HepG2 (cell line): ENCODE measurements around the gene DPH2. TPM values are rescaled to one million over a fixed set of nuclear protein-coding genes. Genes with fewer than 3 reads are reported as not detected.

Experiments
- AKNA ChIP-seq: sonication (generic); formaldehyde crosslinking; IDR thresholded peaks from 2 replicates; pipeline ENCODE4 v1.4.0; 2020; ENCODE audit warnings: missing genetic modification reagents, borderline replicate concordance
- ARNTL ChIP-seq: sonication (generic); formaldehyde crosslinking; IDR thresholded peaks from 2 replicates; pipeline ENCODE4 v1.4.0; 2020; ENCODE audit warnings: mild to moderate bottlenecking, missing genetic modification reagents
- CENPT ChIP-seq: sonication (generic); formaldehyde crosslinking; IDR thresholded peaks from 2 replicates; pipeline ENCODE4 v1.8.0; 2022; ENCODE audit warnings: low read depth, mild to moderate bottlenecking, moderate library complexity, missing genetic modification reagents
- KDM2A ChIP-seq: sonication (generic); formaldehyde crosslinking; IDR thresholded peaks from 2 replicates; pipeline ENCODE4 v1.4.0; 2020; ENCODE audit warnings: low read depth, missing genetic modification reagents, borderline replicate concordance
- MTA1 ChIP-seq: sonication (generic); formaldehyde crosslinking; IDR thresholded peaks from 2 replicates; pipeline ENCODE4 v1.4.0; 2020; ENCODE audit warnings: missing genetic modification reagents, mild to moderate bottlenecking, borderline replicate concordance
- NAIF1 ChIP-seq: sonication (generic); formaldehyde crosslinking; IDR thresholded peaks from 2 replicates; pipeline ENCODE4 v1.5.0; 2020; ENCODE audit warnings: mild to moderate bottlenecking, missing genetic modification reagents, borderline replicate concordance
- PCBP2 ChIP-seq: fragments of 200-400 bp; formaldehyde crosslinking; optimal IDR thresholded peaks from 2 replicates; pipeline ENCODE3; 2018; ENCODE audit warnings: low read length, low read depth; ENCODE audit not compliant: poor library complexity, severe bottlenecking
- SMYD3 ChIP-seq: sonication (generic); formaldehyde crosslinking; IDR thresholded peaks from 2 replicates; pipeline ENCODE4 v1.8.1; 2023; ENCODE audit warnings: mild to moderate bottlenecking, missing genetic modification reagents
- SUZ12 ChIP-seq: fragments of 150-350 bp; IDR thresholded peaks from 2 replicates; pipeline ENCODE4 v1.6.1; 2014; ENCODE audit warnings: low read depth, low read length
- TEAD3 ChIP-seq: optimal IDR thresholded peaks from 2 replicates; pipeline ENCODE3; 2016; ENCODE audit warnings: borderline replicate concordance
- ZNF253 ChIP-seq: sonication (generic); formaldehyde crosslinking; IDR thresholded peaks from 2 replicates; pipeline ENCODE4 v1.8.0; 2022; ENCODE audit warnings: mild to moderate bottlenecking, missing genetic modification reagents, borderline replicate concordance
- ZSCAN21 ChIP-seq: sonication (generic); formaldehyde crosslinking; IDR thresholded peaks from 2 replicates; pipeline ENCODE4 v1.8.0; 2022; ENCODE audit warnings: mild to moderate bottlenecking, missing genetic modification reagents, moderate library complexity, borderline replicate concordance
- polyA plus RNA-seq, 8 experiments: library from polyadenylated mRNA; depleted of rRNA in 3 of 8; stranded (reverse) in 7 of 8; unstranded in 1 of 8; fragments of >200 nt; fragmentation: Illumina TruSeq in 4 of 8; extraction: Trizol in 4 of 8; gene quantifications; 2 replicates each; pipeline versions ENCODE4 v1.2.1 to v1.2.3, GENCODE V29; 2011 to 2016; ENCODE audit warnings: low read depth in 4 of 8, missing spikeins in 1 of 8, mixed read lengths in 1 of 8; ENCODE audit not compliant: insufficient read depth in 1 of 8
- total RNA-seq, 5 experiments: library from RNA; depleted of rRNA; stranded (reverse); fragments of >200 nt; fragmentation: Illumina TruSeq; extraction: Trizol; gene quantifications; 2 replicates each; pipeline ENCODE4 v1.2.3, GENCODE V29; 2016; ENCODE audit warnings: low read depth in 1 of 5
- TF ChIP-seq, protein P1 (sequence below): sonication (generic); formaldehyde crosslinking; IDR thresholded peaks from 2 replicates; pipeline ENCODE4 v1.5.1; 2020; ENCODE audit warnings: mild to moderate bottlenecking, missing genetic modification reagents, borderline replicate concordance
- TF ChIP-seq, protein P2 (sequence below): sonication (generic); formaldehyde crosslinking; IDR thresholded peaks from 2 replicates; pipeline ENCODE4; 2020; ENCODE audit warnings: missing genetic modification reagents, mild to moderate bottlenecking, borderline replicate concordance

Gene DPH2
- total and polyA plus RNA-seq, 2 of the 13 experiments (the other 11 are each of a cell fraction or from before 2014, with no cell fraction given) = 32.2 to 38.3 TPM

- TF ChIP-seq SUZ12 (no peak), NAIF1 (no peak), SMYD3 (CRISPR knock-in tag) (no peak), ARNTL (no peak), MTA1 (CRISPR knock-in tag) (no peak), TEAD3 (CRISPR knock-in tag) (no peak), AKNA (CRISPR knock-in tag) (no peak), ZSCAN21 (CRISPR knock-in tag) (no peak), KDM2A (CRISPR knock-in tag) (peak; percentile 55; the same call in 1 of the 2 replicates), CENPT (CRISPR knock-in tag) (no peak), PCBP2 (no peak), ZNF253 (CRISPR knock-in tag) (no peak)
- TF ChIP-seq, protein P1, sequence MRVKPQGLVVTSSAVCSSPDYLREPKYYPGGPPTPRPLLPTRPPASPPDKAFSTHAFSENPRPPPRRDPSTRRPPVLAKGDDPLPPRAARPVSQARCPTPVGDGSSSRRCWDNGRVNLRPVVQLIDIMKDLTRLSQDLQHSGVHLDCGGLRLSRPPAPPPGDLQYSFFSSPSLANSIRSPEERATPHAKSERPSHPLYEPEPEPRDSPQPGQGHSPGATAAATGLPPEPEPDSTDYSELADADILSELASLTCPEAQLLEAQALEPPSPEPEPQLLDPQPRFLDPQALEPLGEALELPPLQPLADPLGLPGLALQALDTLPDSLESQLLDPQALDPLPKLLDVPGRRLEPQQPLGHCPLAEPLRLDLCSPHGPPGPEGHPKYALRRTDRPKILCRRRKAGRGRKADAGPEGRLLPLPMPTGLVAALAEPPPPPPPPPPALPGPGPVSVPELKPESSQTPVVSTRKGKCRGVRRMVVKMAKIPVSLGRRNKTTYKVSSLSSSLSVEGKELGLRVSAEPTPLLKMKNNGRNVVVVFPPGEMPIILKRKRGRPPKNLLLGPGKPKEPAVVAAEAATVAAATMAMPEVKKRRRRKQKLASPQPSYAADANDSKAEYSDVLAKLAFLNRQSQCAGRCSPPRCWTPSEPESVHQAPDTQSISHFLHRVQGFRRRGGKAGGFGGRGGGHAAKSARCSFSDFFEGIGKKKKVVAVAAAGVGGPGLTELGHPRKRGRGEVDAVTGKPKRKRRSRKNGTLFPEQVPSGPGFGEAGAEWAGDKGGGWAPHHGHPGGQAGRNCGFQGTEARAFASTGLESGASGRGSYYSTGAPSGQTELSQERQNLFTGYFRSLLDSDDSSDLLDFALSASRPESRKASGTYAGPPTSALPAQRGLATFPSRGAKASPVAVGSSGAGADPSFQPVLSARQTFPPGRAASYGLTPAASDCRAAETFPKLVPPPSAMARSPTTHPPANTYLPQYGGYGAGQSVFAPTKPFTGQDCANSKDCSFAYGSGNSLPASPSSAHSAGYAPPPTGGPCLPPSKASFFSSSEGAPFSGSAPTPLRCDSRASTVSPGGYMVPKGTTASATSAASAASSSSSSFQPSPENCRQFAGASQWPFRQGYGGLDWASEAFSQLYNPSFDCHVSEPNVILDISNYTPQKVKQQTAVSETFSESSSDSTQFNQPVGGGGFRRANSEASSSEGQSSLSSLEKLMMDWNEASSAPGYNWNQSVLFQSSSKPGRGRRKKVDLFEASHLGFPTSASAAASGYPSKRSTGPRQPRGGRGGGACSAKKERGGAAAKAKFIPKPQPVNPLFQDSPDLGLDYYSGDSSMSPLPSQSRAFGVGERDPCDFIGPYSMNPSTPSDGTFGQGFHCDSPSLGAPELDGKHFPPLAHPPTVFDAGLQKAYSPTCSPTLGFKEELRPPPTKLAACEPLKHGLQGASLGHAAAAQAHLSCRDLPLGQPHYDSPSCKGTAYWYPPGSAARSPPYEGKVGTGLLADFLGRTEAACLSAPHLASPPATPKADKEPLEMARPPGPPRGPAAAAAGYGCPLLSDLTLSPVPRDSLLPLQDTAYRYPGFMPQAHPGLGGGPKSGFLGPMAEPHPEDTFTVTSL (CRISPR knock-in tag) = no peak
- TF ChIP-seq, protein P2, sequence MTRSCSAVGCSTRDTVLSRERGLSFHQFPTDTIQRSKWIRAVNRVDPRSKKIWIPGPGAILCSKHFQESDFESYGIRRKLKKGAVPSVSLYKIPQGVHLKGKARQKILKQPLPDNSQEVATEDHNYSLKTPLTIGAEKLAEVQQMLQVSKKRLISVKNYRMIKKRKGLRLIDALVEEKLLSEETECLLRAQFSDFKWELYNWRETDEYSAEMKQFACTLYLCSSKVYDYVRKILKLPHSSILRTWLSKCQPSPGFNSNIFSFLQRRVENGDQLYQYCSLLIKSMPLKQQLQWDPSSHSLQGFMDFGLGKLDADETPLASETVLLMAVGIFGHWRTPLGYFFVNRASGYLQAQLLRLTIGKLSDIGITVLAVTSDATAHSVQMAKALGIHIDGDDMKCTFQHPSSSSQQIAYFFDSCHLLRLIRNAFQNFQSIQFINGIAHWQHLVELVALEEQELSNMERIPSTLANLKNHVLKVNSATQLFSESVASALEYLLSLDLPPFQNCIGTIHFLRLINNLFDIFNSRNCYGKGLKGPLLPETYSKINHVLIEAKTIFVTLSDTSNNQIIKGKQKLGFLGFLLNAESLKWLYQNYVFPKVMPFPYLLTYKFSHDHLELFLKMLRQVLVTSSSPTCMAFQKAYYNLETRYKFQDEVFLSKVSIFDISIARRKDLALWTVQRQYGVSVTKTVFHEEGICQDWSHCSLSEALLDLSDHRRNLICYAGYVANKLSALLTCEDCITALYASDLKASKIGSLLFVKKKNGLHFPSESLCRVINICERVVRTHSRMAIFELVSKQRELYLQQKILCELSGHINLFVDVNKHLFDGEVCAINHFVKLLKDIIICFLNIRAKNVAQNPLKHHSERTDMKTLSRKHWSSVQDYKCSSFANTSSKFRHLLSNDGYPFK (CRISPR knock-in tag) = no peak; the same call in 1 of the 2 replicates
These were observed 35.5 kb upstream of the DPH2 start (continued) for GRCh38 chr1:43934101-43934985.
